DLD1 (cell line): ENCODE data around the gene SELENOO.

Experiments
- in situ Hi-C: cut with HindIII; loops from 2 replicates; pipeline ENCODE4 v1.10.0; 2017; ENCODE audit warnings: low sequenced_read_pairs

Gene SELENOO

GRCh38 chr22:50228366-50228765 lies 27.6 kb downstream of the SELENOO start:
- in situ Hi-C loops: no loop called here

GRCh38 chr22:50229370-50229769 lies 28.6 kb downstream of the SELENOO start:
- in situ Hi-C loops: no loop called here

GRCh38 chr22:50232481-50233151 lies 31.8 kb downstream of the SELENOO start:
- in situ Hi-C loops: no loop called here

- in situ Hi-C loops: no loop called here
Observed at GRCh38 chr22:50233223-50233622, 32.4 kb downstream of the SELENOO start.

GRCh38 chr22:50236731-50237409 lies 36.1 kb downstream of the SELENOO start:
- in situ Hi-C loops: no loop called here

GRCh38 chr22:50238755-50239154 lies 37.9 kb downstream of the SELENOO start:
- in situ Hi-C loops: no loop called here

GRCh38 chr22:50242406-50242949 lies 41.7 kb downstream of the SELENOO start:
- in situ Hi-C loops: no loop called here

- in situ Hi-C loops: no loop called here
Observed at GRCh38 chr22:50243685-50244419, 43.0 kb downstream of the SELENOO start.

GRCh38 chr22:50244420-50245213 lies 43.8 kb downstream of the SELENOO start, which contains the start of gene TUBGCP6:
Gene TUBGCP6 (minus strand): TSS chr22:50245023. CDS start chr22:50244459, 564 bp downstream.
- in situ Hi-C loops: no loop called here

- in situ Hi-C loops: no loop called here
Observed at GRCh38 chr22:50245214-50246072, 44.6 kb downstream of the SELENOO start.

GRCh38 chr22:50246242-50247175 lies 45.7 kb downstream of the SELENOO start:
- in situ Hi-C loops: no loop called here

GRCh38 chr22:50247748-50248147 lies 46.9 kb downstream of the SELENOO start:
- in situ Hi-C loops: no loop called here

GRCh38 chr22:50248196-50249081 lies 47.6 kb downstream of the SELENOO start:
- in situ Hi-C loops: no loop called here

- in situ Hi-C loops: no loop called here
Observed at GRCh38 chr22:50249341-50250248, 48.8 kb downstream of the SELENOO start.

GRCh38 chr22:50250249-50250554 lies 49.4 kb downstream of the SELENOO start:
- in situ Hi-C loops: no loop called here

GRCh38 chr22:50250555-50251476 lies 50.0 kb downstream of the SELENOO start, which contains the start of gene HDAC10:
Gene HDAC10 (minus strand): TSS chr22:50251265. CDS start chr22:50251032, 233 bp downstream.
- in situ Hi-C loops: no loop called here
